Spleen (tissue), 11 donors: ENCODE data around the gene RAPGEFL1. TPM values are rescaled to one million over a fixed set of nuclear protein-coding genes. Genes with fewer than 3 reads are reported as not detected.
A peak's percentile ranks its signal among the peaks of the same experiment; 100 is the strongest.

Experiments
- DNase-seq: peaks from one replicate; pipeline ENCODE4 v3.0.0-alpha.2; 2020
- H3K27ac ChIP-seq, 8 donors: fragments of 200-600 bp; sonication (generic) in 7 of 8; 1 replicate in 4 of 8; 2 replicates in 4 of 8; pipeline versions ENCODE4 v1.5.0 to v1.8.0; 2016 to 2021; ENCODE audit warnings: inconsistent platforms in 4 of 8, mild to moderate bottlenecking in 4 of 8, moderate library complexity in 1 of 8
- H3K27me3 ChIP-seq, 7 donors: fragments of 200-600 bp; sonication (generic) in 6 of 7; replicated peaks in 1 of 7; 1 replicate in 4 of 7; 2 replicates in 3 of 7; pipeline versions ENCODE4 v1.5.0 to v1.8.0; 2016 to 2021; ENCODE audit warnings: inconsistent platforms in 3 of 7, mild to moderate bottlenecking in 1 of 7
- H3K36me3 ChIP-seq, 6 donors: fragments of 200-600 bp; sonication (generic) in 5 of 6; 1 replicate in 4 of 6; 2 replicates in 2 of 6; pipeline versions ENCODE4 v1.5.0 to v1.8.0; 2016 to 2021; ENCODE audit warnings: inconsistent platforms in 2 of 6
- H3K4me1 ChIP-seq, 6 donors: fragments of 200-600 bp; sonication (generic) in 5 of 6; 1 replicate in 3 of 6; 2 replicates in 3 of 6; pipeline versions ENCODE4 v1.5.0 to v1.8.0; 2016 to 2021; ENCODE audit warnings: inconsistent platforms in 3 of 6
- H3K4me3 ChIP-seq, 8 donors: fragments of 200-600 bp; sonication (generic) in 7 of 8; 1 replicate in 4 of 8; 2 replicates in 4 of 8; pipeline versions ENCODE4 v1.5.0 to v1.8.0; 2016 to 2021; ENCODE audit warnings: inconsistent platforms in 4 of 8, mild to moderate bottlenecking in 4 of 8, moderate library complexity in 2 of 8
- H3K9me3 ChIP-seq, 8 donors: fragments of 200-600 bp; sonication (generic) in 7 of 8; 1 replicate in 4 of 8; 2 replicates in 4 of 8; pipeline versions ENCODE4 v1.5.0 to v1.8.0; 2016 to 2021; ENCODE audit warnings: inconsistent platforms in 4 of 8
- POLR2A ChIP-seq, 3 donors: fragments of 450-650 bp; IDR thresholded peaks; one replicate each; pipeline ENCODE4 v1.5.1; 2017; ENCODE audit warnings: antibody characterized with exemption in 3 of 3, mild to moderate bottlenecking in 1 of 3
- POLR2AphosphoS5 ChIP-seq, 3 donors: sonication (generic); formaldehyde crosslinking; IDR thresholded peaks; one replicate each; pipeline ENCODE4 v1.5.1; 2017; ENCODE audit warnings: antibody characterized with exemption in 3 of 3
- WGBS, 5 donors: extraction: QIAGEN DNeasy Blood & Tissue Kit in 3 of 5; methylation state at CpG; one replicate each; pipeline versions ENCODE4 v1.1.5 to v1.1.7; 2013 to 2018; 5-methylcytosine and 5-hydroxymethylcytosine counted together
- intact Hi-C: fragments of 100-400 bp; cut with DNase I; formaldehyde crosslinking; loops from one replicate; pipeline ENCODE4 v1.15.0; 2023; ENCODE audit warnings: low total_unique reads
- polyA plus RNA-seq, 3 donors: library from polyadenylated mRNA; stranded (reverse); fragments of 200-250 nt; gene quantifications; one replicate each; pipeline ENCODE4 v1.2.1, GENCODE V29; 2013
- total RNA-seq, 7 donors: library from RNA; depleted of rRNA in 3 of 7; stranded (reverse); fragments of >200 nt in 3 of 7; fragmentation: NEBNext Ultra II Directional in 4 of 7; extraction: Animal tissue kit (Norgen Biotek cat#: 25700) in 4 of 7; gene quantifications; one replicate each; pipeline versions ENCODE4 v1.1.0 to v1.2.1, GENCODE V29; 2016 to 2021
- TF ChIP-seq, protein P1 (sequence below), 11 experiments: fragments of 200-600 bp in 7 of 11; fragments of 450-650 bp in 4 of 11; sonication (generic) in 4 of 11; IDR thresholded peaks in 8 of 11; conservative IDR thresholded peaks in 3 of 11; 1 replicate in 7 of 11; 2 replicates in 4 of 11; pipeline versions ENCODE4 v1.4.0 to v1.8.0; 2016 to 2021; ENCODE audit warnings: antibody characterized with exemption in 11 of 11, inconsistent platforms in 4 of 11, mild to moderate bottlenecking in 1 of 11
- donor health status: healthy with polysubstance abuse.
- donor health status: DM: no; HTN: no; CAD: no; lungs with moderate emphysema.
- donor health status: DM: no; HTN: no; CAD: no.
- donor health status: Bipolar disorder and iron deficiency.
- donor health status: healthy.
- donor health status: DM: no; HTN: no; CAD: no.
- donor health status: DM: yes; HTN: yes; CAD: no.

The RAPGEFL1 gene
- total and polyA plus RNA-seq, 10 donors, result 2.9 to 12.7 (median 6.4) TPM

- H3K27ac ChIP-seq, result peak overlapping the region in 5 of 8 donors; percentile 27 to 50 (median 40)
- TF ChIP-seq POLR2AphosphoS5 (IDR thresholded peaks at IDR 0.05), result peak in 1 of 3 donors; percentile 15
- TF ChIP-seq, protein P1, sequence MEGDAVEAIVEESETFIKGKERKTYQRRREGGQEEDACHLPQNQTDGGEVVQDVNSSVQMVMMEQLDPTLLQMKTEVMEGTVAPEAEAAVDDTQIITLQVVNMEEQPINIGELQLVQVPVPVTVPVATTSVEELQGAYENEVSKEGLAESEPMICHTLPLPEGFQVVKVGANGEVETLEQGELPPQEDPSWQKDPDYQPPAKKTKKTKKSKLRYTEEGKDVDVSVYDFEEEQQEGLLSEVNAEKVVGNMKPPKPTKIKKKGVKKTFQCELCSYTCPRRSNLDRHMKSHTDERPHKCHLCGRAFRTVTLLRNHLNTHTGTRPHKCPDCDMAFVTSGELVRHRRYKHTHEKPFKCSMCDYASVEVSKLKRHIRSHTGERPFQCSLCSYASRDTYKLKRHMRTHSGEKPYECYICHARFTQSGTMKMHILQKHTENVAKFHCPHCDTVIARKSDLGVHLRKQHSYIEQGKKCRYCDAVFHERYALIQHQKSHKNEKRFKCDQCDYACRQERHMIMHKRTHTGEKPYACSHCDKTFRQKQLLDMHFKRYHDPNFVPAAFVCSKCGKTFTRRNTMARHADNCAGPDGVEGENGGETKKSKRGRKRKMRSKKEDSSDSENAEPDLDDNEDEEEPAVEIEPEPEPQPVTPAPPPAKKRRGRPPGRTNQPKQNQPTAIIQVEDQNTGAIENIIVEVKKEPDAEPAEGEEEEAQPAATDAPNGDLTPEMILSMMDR (IDR thresholded peaks at IDR 0.05 in 8 of 11, conservative IDR thresholded peaks at IDR 0.05 in 3 of 11), result peak; percentile 77 to 94 (median 88)
- no peak for TF ChIP-seq POLR2A (IDR thresholded peaks at IDR 0.05)
- no peak overlapping the region for H3K4me3 ChIP-seq
- H3K36me3 ChIP-seq, result peaks cover 3 to 100% (median 90%) of the 10 kb centered on the region in 6 donors
- WGBS, 5 donors, result 43 to 54% (median 46%) methylated on average over 11 of the region's 11 CpGs
- no peak for DNase-seq
- peaks cover 0 to 23% (median 5%) of the 10 kb centered on the region in 6 donors for H3K4me1 ChIP-seq
- no peaks in the 10 kb centered on the region for H3K27me3 ChIP-seq
- intact Hi-C loops, result loop anchor here (10.0 kb wide), 1 partner anchor 134 kb away; no protein-coding TSS in a partner anchor
- H3K9me3 ChIP-seq, result no peaks in the 10 kb centered on the region
These were observed 8.9 kb upstream of the RAPGEFL1 start for GRCh38 chr17:40168262-40168832.

DNA sequence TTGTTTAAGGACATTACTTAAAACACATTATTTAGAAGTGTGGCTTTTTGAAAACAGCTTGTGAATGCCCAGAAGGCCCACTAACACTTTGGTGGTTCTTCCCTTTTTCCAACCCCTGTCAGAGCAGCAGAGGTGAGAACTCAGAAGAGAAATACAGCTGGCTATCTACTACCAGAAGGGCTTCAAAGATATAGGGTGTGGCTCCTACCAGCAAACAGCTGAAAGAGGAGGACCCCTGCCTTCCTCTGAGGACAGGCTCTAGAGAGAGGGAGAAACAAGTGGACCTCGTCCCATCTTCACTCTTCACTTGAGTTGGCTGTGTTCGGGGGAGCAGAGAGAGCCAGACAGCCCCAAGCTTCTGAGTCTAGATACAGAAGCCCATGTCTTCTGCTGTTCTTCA is 6.9 kb upstream of the RAPGEFL1 start:
- WGBS, 5 donors, result 68 to 98% (median 93%) methylated on average over 2 of the region's 2 CpGs
- intact Hi-C loops, result no loop called here

DNA sequence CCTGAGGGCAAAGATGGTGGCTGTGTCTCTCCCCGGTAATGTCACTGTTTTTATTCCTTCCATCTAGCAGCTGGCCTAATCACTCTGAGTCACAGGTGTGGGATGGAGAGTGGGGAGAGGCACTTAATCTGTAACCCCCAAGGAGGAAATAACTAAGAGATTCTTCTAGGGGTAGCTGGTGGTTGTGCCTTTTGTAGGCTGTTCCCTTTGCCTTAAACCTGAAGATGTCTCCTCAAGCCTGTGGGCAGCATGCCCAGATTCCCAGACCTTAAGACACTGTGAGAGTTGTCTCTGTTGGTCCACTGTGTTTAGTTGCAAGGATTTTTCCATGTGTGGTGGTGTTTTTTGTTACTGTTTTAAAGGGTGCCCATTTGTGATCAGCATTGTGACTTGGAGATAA is 5.5 kb upstream of the RAPGEFL1 start:
- DNase-seq, result no peak
- no peaks in the 10 kb centered on the region for H3K27me3 ChIP-seq
- intact Hi-C loops, result no loop called here
- 90 to 100% (median 100%) methylated on average over 1 of the region's 1 CpG for WGBS, 5 donors
- no peaks in the 10 kb centered on the region for H3K9me3 ChIP-seq
- peaks cover 0 to 16% (median 5%) of the 10 kb centered on the region in 6 donors for H3K4me1 ChIP-seq
- no peak overlapping the region for H3K4me3 ChIP-seq
- TF ChIP-seq POLR2AphosphoS5 (IDR thresholded peaks at IDR 0.05) (no peak), POLR2A (IDR thresholded peaks at IDR 0.05) (no peak)
- TF ChIP-seq, protein P1 (IDR thresholded peaks at IDR 0.05 in 8 of 11, conservative IDR thresholded peaks at IDR 0.05 in 3 of 11), result no peak
- no peak overlapping the region for H3K27ac ChIP-seq
- peaks cover 3 to 100% (median 70%) of the 10 kb centered on the region in 6 donors for H3K36me3 ChIP-seq

More for the DNA sequence above, 6.9 kb upstream of the RAPGEFL1 start:
- Histone ChIP-seq H3K4me3 (no peak overlapping the region), H3K27me3 (no peaks in the 10 kb centered on the region), H3K4me1 (peaks cover 0 to 21% (median 5%) of the 10 kb centered on the region in 6 donors), H3K27ac (no peak overlapping the region), H3K36me3 (peaks cover 3 to 100% (median 80%) of the 10 kb centered on the region in 6 donors), H3K9me3 (no peaks in the 10 kb centered on the region)
- no peak for DNase-seq
- TF ChIP-seq POLR2AphosphoS5 (IDR thresholded peaks at IDR 0.05) (no peak), POLR2A (IDR thresholded peaks at IDR 0.05) (no peak)
- TF ChIP-seq, protein P1 (IDR thresholded peaks at IDR 0.05 in 8 of 11, conservative IDR thresholded peaks at IDR 0.05 in 3 of 11), result no peak

GRCh38 chr17:40173091-40173777 is 4.0 kb upstream of the RAPGEFL1 start:
- Histone ChIP-seq H3K36me3 (peaks cover 3 to 88% (median 56%) of the 10 kb centered on the region in 6 donors), H3K4me3 (no peak overlapping the region)
- no peak for TF ChIP-seq POLR2AphosphoS5 (IDR thresholded peaks at IDR 0.05)
- TF ChIP-seq, protein P1 (IDR thresholded peaks at IDR 0.05 in 8 of 11, conservative IDR thresholded peaks at IDR 0.05 in 3 of 11), result no peak
- no peak for TF ChIP-seq POLR2A (IDR thresholded peaks at IDR 0.05)

More at GRCh38 chr17:40173091-40173777, 4.0 kb upstream of the RAPGEFL1 start:
- Histone ChIP-seq H3K4me1 (peaks cover 4 to 26% (median 18%) of the 10 kb centered on the region in 6 donors), H3K27ac (no peak overlapping the region), H3K9me3 (no peaks in the 10 kb centered on the region), H3K27me3 (peaks cover 0 to 10% (median 5%) of the 10 kb centered on the region in 7 donors)
- intact Hi-C loops, result no loop called here
- WGBS, 5 donors, result 87 to 98% (median 93%) methylated on average over 4 of the region's 4 CpGs
- no peak for DNase-seq
